SU-DHL-6 (cell line): ENCODE data around the gene SIL1.
"Not testable (repeated sequence)": the region's sequence is repeated elsewhere in the genome, so short reads cannot be mapped to it uniquely, and the experiment has no call there.

Experiments used
- H2AFZ ChIP-seq: fragments of 200-600 bp; sonication (generic); 2 replicates; pipeline ENCODE4 v1.6.1; 2014; ENCODE audit warnings: low read depth, mild to moderate bottlenecking, moderate library complexity, mixed read lengths, antibody characterized with exemption, low read length; ENCODE audit not compliant: severe bottlenecking
- H3F3A ChIP-seq: fragments of 200-600 bp; shearing (Covaris generic); 2 replicates; pipeline ENCODE4 v1.6.0; 2016; ENCODE audit warnings: antibody characterized with exemption, mild to moderate bottlenecking; ENCODE audit not compliant: insufficient read depth
- H3K27ac ChIP-seq: fragments of 200-600 bp; sonication (generic); 2 replicates; pipeline ENCODE4 v1.5.1; 2016; ENCODE audit warnings: low read depth, mild to moderate bottlenecking, low read length, moderate library complexity, mixed read lengths
- H3K27me3 ChIP-seq: fragments of 200-600 bp; sonication (generic), shearing (Covaris generic); 2 replicates; pipeline ENCODE4 v1.6.0; 2014; ENCODE audit warnings: mild to moderate bottlenecking, low read length
- H3K36me3 ChIP-seq: fragments of 200-600 bp; sonication (generic); 2 replicates; pipeline ENCODE4 v1.6.1; 2014; ENCODE audit warnings: mild to moderate bottlenecking, low read length, mixed read lengths
- H3K4me2 ChIP-seq: fragments of 300-600, 200-600 bp; shearing (Covaris generic), sonication (generic); 2 replicates; pipeline ENCODE4 v1.6.0; 2014; ENCODE audit warnings: low read length, low read depth, mild to moderate bottlenecking; ENCODE audit not compliant: poor library complexity, severe bottlenecking
- H3K4me3 ChIP-seq: fragments of 200-600 bp; sonication (generic); 2 replicates; pipeline ENCODE4 v1.5.1; 2014; ENCODE audit warnings: antibody characterized with exemption, low read length, mild to moderate bottlenecking, mixed read lengths; ENCODE audit not compliant: insufficient read depth, poor library complexity, severe bottlenecking
- H3K79me2 ChIP-seq: fragments of 200-600 bp; sonication (generic); 2 replicates; pipeline ENCODE4 v1.6.1; 2014; ENCODE audit warnings: mild to moderate bottlenecking, low read length, moderate library complexity; ENCODE audit not compliant: insufficient read depth
- H3K9ac ChIP-seq: fragments of 200-600 bp; sonication (generic); 2 replicates; pipeline ENCODE4 v1.7.0; 2014; ENCODE audit warnings: mild to moderate bottlenecking, low read length
- H3K9me2 ChIP-seq: fragments of 200-600 bp; sonication (generic); replicated peaks from 2 replicates; pipeline ENCODE4 v1.6.1; 2014; ENCODE audit warnings: low read length; ENCODE audit not compliant: insufficient read depth
- H3K9me3 ChIP-seq: fragments of 200-600 bp; sonication (generic); 2 replicates; pipeline ENCODE4 v1.6.1; 2014; ENCODE audit warnings: low read length, mixed read lengths; ENCODE audit not compliant: insufficient read depth
- H4K20me1 ChIP-seq: fragments of 200-600 bp; sonication (generic); 2 replicates; pipeline ENCODE4 v1.6.1; 2014; ENCODE audit warnings: low read depth, mild to moderate bottlenecking, antibody characterized with exemption, low read length, moderate library complexity, mixed read lengths
- EZH2phosphoT487 ChIP-seq: fragments of 200-600 bp; sonication (generic), shearing (Covaris generic); conservative IDR thresholded peaks from 2 replicates; pipeline ENCODE4 v1.6.1; 2018; ENCODE audit warnings: mild to moderate bottlenecking, antibody characterized with exemption, low read length, moderate library complexity, mixed read lengths
- TF ChIP-seq, protein P1 (sequence below): fragments of 200-600 bp; sonication (generic); IDR thresholded peaks from one replicate; pipeline ENCODE4 v1.5.1; 2017; ENCODE audit warnings: antibody characterized with exemption, mild to moderate bottlenecking, low read length, moderate library complexity; ENCODE audit not compliant: insufficient read depth, poor library complexity, severe bottlenecking

SIL1 gene

DNA sequence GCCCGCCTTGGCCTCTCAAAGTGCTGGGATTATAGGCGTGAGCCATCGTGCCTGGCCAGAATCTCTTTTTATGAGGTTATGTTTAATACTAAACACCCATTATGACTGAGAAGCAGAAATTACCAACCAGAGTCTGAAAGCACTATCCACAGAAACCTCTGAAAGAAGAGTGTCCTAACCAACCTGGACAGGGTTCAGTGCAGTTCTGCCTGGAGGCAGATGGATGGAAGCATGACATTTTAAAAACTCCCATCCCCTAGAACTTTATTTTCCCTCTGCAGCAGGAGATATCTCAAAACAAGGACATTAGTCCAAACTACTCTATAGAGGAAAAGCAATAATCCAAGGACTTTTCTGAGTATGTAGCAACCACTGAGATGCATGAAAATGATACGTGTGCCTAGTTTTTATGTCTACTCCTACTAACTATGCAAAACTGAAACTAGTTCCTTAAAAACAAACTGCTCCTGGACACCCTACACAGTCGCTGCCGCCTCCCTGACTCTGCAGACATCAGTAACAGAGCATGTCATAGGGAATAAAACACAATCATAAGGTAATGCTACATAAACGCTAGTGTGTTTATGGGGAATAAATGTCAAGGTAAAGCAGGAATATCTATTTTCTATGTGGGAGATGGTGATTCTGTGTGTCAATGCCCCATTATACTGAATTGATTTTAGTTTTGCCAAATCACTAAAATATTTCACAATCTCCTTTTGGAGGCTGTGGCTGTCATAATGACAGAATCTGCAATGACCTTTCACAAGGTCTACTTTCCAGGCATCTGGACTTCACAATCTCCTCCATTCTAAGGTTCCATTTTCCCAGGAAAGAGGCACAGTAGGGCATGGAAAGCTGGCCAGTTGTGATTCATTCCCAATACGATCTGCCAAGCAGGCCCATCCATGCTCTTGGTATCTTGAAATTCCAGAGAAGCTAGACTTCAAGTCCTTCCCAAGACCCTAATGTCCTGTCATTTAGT is 122.8 kb downstream of the SIL1 start:
- Histone ChIP-seq H3K9me3 (no peaks in the 10 kb centered on the region), H3K9ac (no peak overlapping the region), H3K4me3 (no peak overlapping the region), H3K79me2 (no peaks in the 10 kb centered on the region), H3K36me3 (no peaks in the 10 kb centered on the region), H4K20me1 (no peaks in the 10 kb centered on the region), H2AFZ (no peak overlapping the region), H3K27me3 (no peaks in the 10 kb centered on the region), H3K27ac (no peak overlapping the region), H3K9me2 (no peaks in the 10 kb centered on the region), H3K4me2 (no peak overlapping the region), H3F3A (no peaks in the 10 kb centered on the region)
- no peak for TF ChIP-seq EZH2phosphoT487
- TF ChIP-seq, protein P1, sequence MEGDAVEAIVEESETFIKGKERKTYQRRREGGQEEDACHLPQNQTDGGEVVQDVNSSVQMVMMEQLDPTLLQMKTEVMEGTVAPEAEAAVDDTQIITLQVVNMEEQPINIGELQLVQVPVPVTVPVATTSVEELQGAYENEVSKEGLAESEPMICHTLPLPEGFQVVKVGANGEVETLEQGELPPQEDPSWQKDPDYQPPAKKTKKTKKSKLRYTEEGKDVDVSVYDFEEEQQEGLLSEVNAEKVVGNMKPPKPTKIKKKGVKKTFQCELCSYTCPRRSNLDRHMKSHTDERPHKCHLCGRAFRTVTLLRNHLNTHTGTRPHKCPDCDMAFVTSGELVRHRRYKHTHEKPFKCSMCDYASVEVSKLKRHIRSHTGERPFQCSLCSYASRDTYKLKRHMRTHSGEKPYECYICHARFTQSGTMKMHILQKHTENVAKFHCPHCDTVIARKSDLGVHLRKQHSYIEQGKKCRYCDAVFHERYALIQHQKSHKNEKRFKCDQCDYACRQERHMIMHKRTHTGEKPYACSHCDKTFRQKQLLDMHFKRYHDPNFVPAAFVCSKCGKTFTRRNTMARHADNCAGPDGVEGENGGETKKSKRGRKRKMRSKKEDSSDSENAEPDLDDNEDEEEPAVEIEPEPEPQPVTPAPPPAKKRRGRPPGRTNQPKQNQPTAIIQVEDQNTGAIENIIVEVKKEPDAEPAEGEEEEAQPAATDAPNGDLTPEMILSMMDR, result no peak

DNA sequence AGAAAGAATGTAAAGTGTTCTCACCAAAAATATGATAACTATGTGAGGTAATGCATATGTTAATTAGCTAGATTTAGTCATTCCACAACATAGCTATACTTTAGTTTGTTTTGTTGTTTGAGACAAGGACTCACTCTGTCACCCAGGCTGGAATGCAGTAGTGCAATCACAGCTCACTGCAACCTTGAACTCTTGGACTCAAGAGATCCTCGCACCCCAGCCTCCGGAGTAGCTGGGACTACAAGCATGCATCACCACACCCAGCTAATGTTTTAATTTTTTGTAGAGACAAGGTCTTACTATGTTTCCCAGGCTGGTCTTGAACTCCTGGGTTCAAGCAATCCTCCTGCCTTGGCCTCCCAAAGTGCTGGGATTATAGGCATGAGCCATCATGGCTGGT is 124.2 kb downstream of the SIL1 start:
- H3F3A ChIP-seq, H3K27ac ChIP-seq, H3K79me2 ChIP-seq, H3K4me2 ChIP-seq, H4K20me1 ChIP-seq, H3K27me3 ChIP-seq, H3K9me2 ChIP-seq, H3K36me3 ChIP-seq, H2AFZ ChIP-seq, H3K9me3 ChIP-seq, H3K9ac ChIP-seq, H3K4me3 ChIP-seq: not testable (repeated sequence)

DNA sequence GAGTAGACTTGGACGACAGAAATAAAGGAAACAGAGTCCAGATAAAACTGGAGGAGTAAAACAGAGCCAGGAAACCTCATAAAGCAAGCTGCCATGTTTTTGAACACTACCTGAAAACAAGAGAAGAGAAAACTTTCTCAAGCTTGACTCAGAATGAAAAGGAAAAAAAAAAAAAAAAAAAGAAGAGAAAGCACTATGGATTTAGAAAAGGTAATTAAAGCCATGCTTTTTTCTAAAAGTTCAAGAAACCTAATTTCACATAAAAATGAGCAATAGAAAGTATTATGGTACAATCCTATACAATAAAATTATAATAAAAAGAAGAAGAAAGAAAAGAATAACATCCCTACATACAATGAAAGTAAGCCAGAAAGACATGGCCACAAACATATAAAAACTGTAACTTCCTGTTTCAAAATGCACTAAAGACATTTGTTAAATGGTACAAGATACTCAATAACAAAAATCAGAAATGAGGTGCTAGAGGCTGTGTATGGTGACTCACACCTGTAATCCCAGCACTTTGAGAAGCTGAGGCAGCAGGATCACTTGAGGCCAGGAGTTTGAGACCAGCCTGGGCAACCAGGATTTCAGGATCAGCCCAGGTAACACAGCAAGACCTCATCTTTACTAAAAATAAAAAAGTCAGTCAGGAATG is 129.5 kb downstream of the SIL1 start:
- Histone ChIP-seq H3K27me3 (no peaks in the 10 kb centered on the region), H4K20me1 (no peaks in the 10 kb centered on the region), H3K9me2 (no peaks in the 10 kb centered on the region), H3K9me3 (no peaks in the 10 kb centered on the region), H3K36me3 (no peaks in the 10 kb centered on the region), H3K9ac (no peak overlapping the region), H3K27ac (no peak overlapping the region), H3F3A (no peaks in the 10 kb centered on the region), H3K4me2 (no peak overlapping the region), H2AFZ (no peak overlapping the region), H3K4me3 (no peak overlapping the region), H3K79me2 (no peaks in the 10 kb centered on the region)
- TF ChIP-seq, protein P1, result no peak
- TF ChIP-seq EZH2phosphoT487, result no peak

DNA sequence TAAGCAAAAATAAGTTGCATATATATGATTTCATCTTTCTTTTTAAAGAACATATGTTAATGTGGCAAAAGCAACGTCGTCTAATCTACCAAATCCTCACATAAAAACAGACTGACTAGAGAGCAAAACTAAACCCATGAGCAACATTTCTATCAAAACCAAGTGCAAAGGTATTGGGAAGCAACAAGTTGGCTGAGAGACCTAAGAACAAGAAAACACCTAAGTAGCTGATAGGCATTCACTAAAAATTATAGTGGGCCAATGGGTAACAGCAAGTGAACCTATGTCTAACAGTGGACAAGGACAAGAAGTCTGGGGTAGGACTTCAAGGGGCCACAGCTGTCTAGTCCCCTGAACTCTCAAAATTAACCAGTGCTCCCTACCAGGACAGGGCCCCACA is 130.1 kb downstream of the SIL1 start:
- Histone ChIP-seq H3F3A (no peaks in the 10 kb centered on the region), H3K9me2 (no peaks in the 10 kb centered on the region), H3K79me2 (no peaks in the 10 kb centered on the region), H3K27ac (no peak overlapping the region), H3K4me3 (no peak overlapping the region), H2AFZ (no peak overlapping the region), H4K20me1 (no peaks in the 10 kb centered on the region), H3K4me2 (no peak overlapping the region), H3K9me3 (no peaks in the 10 kb centered on the region), H3K36me3 (no peaks in the 10 kb centered on the region), H3K9ac (no peak overlapping the region), H3K27me3 (no peaks in the 10 kb centered on the region)
- TF ChIP-seq EZH2phosphoT487, result no peak
- TF ChIP-seq, protein P1, result no peak
